HG02763 (cell line): ENCODE results near the gene CFAP20DC.
"Not testable (repeated sequence)": the region's sequence is repeated elsewhere in the genome, so short reads cannot be mapped to it uniquely, and the experiment has no call there.

Experiments
- ATAC-seq: cut with Tn5 transposase; IDR thresholded peaks from one replicate; pipeline ENCODE4 v1.9.1; 2021; ENCODE audit warnings: mild to moderate bottlenecking, moderate library complexity; ENCODE audit not compliant: unreplicated experiment

CFAP20DC gene

GRCh38 chr3:59049671-59050331, at the start of gene CFAP20DC:
CFAP20DC (minus strand) TSS chr3:59050025; CDS start chr3:59049631, 394 bp downstream.
- peak; percentile 98 for ATAC-seq

- ATAC-seq = not testable (repeated sequence)
Measured at GRCh38 chr3:59098516-59098915, 48.7 kb upstream of the CFAP20DC start.

- ATAC-seq = no peak
Measured at GRCh38 chr3:59094446-59094845, 44.6 kb upstream of the CFAP20DC start.

- no peak for ATAC-seq
Measured at GRCh38 chr3:59093521-59093920, 43.7 kb upstream of the CFAP20DC start.

GRCh38 chr3:59088761-59089160, 38.9 kb upstream of the CFAP20DC start:
- no peak for ATAC-seq

- ATAC-seq = no peak
Measured at GRCh38 chr3:59085976-59086375, 36.2 kb upstream of the CFAP20DC start.

GRCh38 chr3:59084583-59084982, 34.8 kb upstream of the CFAP20DC start:
- ATAC-seq = no peak

GRCh38 chr3:59082106-59082505, 32.3 kb upstream of the CFAP20DC start:
- ATAC-seq = no peak

- no peak for ATAC-seq
Measured at GRCh38 chr3:59081071-59081470, 31.2 kb upstream of the CFAP20DC start.

GRCh38 chr3:59079962-59080361, 30.1 kb upstream of the CFAP20DC start:
- no peak for ATAC-seq

- ATAC-seq = no peak
Measured at GRCh38 chr3:59074764-59075163, 24.9 kb upstream of the CFAP20DC start.

- ATAC-seq = no peak
Measured at GRCh38 chr3:59072681-59073080, 22.9 kb upstream of the CFAP20DC start.

GRCh38 chr3:59069838-59070237, 20.0 kb upstream of the CFAP20DC start:
- no peak for ATAC-seq

GRCh38 chr3:59065240-59065639, 15.4 kb upstream of the CFAP20DC start:
- ATAC-seq = no peak

- ATAC-seq = no peak
Measured at GRCh38 chr3:59064728-59065127, 14.9 kb upstream of the CFAP20DC start.

- ATAC-seq = no peak
Measured at GRCh38 chr3:59064276-59064675, 14.5 kb upstream of the CFAP20DC start.

- ATAC-seq = no peak
Measured at GRCh38 chr3:59056706-59057105, 6.9 kb upstream of the CFAP20DC start.

- ATAC-seq = no peak
Measured at GRCh38 chr3:59052803-59053411, 3.1 kb upstream of the CFAP20DC start.

GRCh38 chr3:59050811-59051414, 1.1 kb upstream of the CFAP20DC start:
- ATAC-seq = not testable (repeated sequence)

GRCh38 chr3:59046839-59047238, 3.0 kb downstream of the CFAP20DC start:
- no peak for ATAC-seq

- no peak for ATAC-seq
Measured at GRCh38 chr3:59043391-59043790, 6.4 kb downstream of the CFAP20DC start.

- ATAC-seq = no peak
Measured at GRCh38 chr3:59040902-59041301, 8.9 kb downstream of the CFAP20DC start.
